ENCODE measurements around the gene NDUFS8.
A peak's percentile ranks its signal among the peaks of the same experiment; 100 is the strongest.

The NDUFS8 gene

DNA sequence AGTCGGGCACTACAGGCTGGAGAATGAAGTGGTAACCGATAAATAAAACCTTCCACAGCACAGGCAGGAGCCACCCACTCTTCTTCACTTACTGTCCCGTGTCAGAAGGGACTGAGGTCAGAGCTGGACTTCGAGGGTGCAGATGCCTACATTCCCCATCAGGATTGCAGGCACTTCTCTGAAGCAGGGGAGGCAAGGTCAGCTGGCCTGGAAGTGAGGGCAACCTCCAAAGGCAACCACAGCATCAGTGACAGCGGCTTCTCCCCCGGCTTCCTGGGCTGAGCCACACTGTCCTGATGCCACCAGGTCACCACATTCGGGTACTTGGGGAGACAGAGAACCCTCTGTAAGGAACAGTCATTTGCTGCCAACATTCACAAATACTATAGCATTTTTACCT, 31.0 kb downstream of the NDUFS8 start:
- TF ChIP-seq CTCF (conservative IDR thresholded peaks at IDR 0.05; ENCODE audit: low read depth, low read length), result no peak

GRCh38 chr11:68064926-68065325, 34.4 kb downstream of the NDUFS8 start:
- TF ChIP-seq CTCF (conservative IDR thresholded peaks at IDR 0.05; ENCODE audit: low read depth, low read length), result no peak
- DNase-seq (ENCODE audit: low read depth), result no peak
- H3K4me3 ChIP-seq (ENCODE audit: low read depth, low read length), result no peak overlapping the region

More for the DNA sequence above, 31.0 kb downstream of the NDUFS8 start:
- no peak overlapping the region for H3K4me3 ChIP-seq (ENCODE audit: low read depth, low read length)
- DNase-seq (ENCODE audit: low read depth), result no peak

DNA sequence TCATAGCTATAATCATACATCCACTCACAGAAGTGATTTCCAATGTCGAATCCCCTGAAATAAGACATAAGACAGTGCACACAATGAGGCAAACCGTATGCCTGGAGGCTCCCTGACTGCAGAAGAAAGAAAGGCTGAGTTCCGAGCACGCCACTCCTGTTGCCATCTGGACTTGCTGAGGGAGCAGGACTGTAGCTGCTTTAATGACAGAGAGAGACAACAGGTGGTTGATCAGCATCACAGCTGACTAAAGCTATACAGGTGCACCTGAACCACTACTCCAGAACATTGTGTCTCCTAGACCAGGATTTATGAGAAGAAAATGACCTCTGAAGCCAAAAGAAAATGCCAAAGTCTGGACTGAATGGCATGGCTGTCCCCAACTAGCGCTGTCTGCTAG, 35.4 kb downstream of the NDUFS8 start:
- no peak for DNase-seq (ENCODE audit: low read depth)
- TF ChIP-seq CTCF (conservative IDR thresholded peaks at IDR 0.05; ENCODE audit: low read depth, low read length), result no peak

DNA sequence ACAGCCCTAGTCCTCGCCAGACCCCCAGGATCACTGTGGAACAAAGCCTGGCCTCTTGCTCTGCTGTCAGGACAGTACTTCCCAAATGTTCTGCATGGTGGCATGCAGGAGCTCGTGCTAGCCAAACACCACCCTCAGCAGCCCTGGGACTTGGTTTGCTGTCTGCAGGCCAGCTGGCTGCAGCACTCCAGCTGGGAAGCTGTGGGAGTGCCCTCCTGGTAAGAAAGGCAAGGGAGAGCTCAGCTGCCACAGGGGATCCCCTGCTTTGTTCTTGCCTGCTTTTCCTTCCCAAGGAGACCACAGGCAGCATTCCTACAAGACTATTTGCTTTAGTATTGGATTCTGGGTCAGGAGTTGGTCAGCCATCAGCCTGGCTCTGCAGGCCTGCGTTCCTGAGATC, 36.3 kb downstream of the NDUFS8 start:
- peak; percentile 17 for DNase-seq (ENCODE audit: low read depth)

More for the DNA sequence above, 35.4 kb downstream of the NDUFS8 start:
- no peak overlapping the region for H3K4me3 ChIP-seq (ENCODE audit: low read depth, low read length)

GRCh38 chr11:68067991-68068390, 37.5 kb downstream of the NDUFS8 start:
- TF ChIP-seq CTCF (conservative IDR thresholded peaks at IDR 0.05; ENCODE audit: low read depth, low read length), result no peak
- no peak overlapping the region for H3K4me3 ChIP-seq (ENCODE audit: low read depth, low read length)
- DNase-seq (ENCODE audit: low read depth), result no peak

More for the DNA sequence above, 36.3 kb downstream of the NDUFS8 start:
- no peak for TF ChIP-seq CTCF (conservative IDR thresholded peaks at IDR 0.05; ENCODE audit: low read depth, low read length)
- H3K4me3 ChIP-seq (ENCODE audit: low read depth, low read length), result no peak overlapping the region

- no peak overlapping the region for H3K4me3 ChIP-seq (ENCODE audit: low read depth, low read length)
- no peak for DNase-seq (ENCODE audit: low read depth)
- TF ChIP-seq CTCF (conservative IDR thresholded peaks at IDR 0.05; ENCODE audit: low read depth, low read length), result no peak
These were observed 41.0 kb downstream of the NDUFS8 start for GRCh38 chr11:68071281-68072048.
